CD4-positive, alpha-beta T cell (primary cell): Measurements from ENCODE around the gene TEX22. TPM values are rescaled to one million over a fixed set of nuclear protein-coding genes. Genes with fewer than 3 reads are reported as not detected.

Experiments used
- ATAC-seq: fragments of 200-7000 bp; cut with Tn5 transposase; one replicate; pipeline ENCODE4 v1.10.0; 2022; ENCODE audit warnings: mild to moderate bottlenecking; ENCODE audit not compliant: poor library complexity
- CTCF ChIA-PET: fragments of 350-600 bp; sonication (Branson Sonifier 250); formaldehyde crosslinking; loops from one replicate; lab custom pipeline; 2021; ENCODE audit warnings: antibody characterized with exemption, inconsistent platforms; lab: Charles Lee
- POLR2A ChIA-PET: fragments of 350-600 bp; sonication (Branson Sonifier 250); formaldehyde crosslinking; loops from one replicate; lab custom pipeline; 2021; ENCODE audit warnings: antibody characterized with exemption, inconsistent platforms; lab: Charles Lee
- DNase-seq, 14 experiments: peaks; one replicate each; pipeline ENCODE4 v3.0.0-alpha.2; 2013 to 2020; ENCODE audit warnings: mixed read lengths in 2 of 14
- H3K27ac ChIP-seq, 2 donors: one replicate each; pipeline versions ENCODE4 v1.5.1 to v1.7.0; 2013; ENCODE audit warnings: low read length in 2 of 2, low read depth in 1 of 2, mild to moderate bottlenecking in 1 of 2
- H3K27me3 ChIP-seq, 2 experiments: 1 replicate in 1 of 2; 2 replicates in 1 of 2; pipeline versions ENCODE4 v1.6.1 to v1.7.0; 2013; ENCODE audit warnings: low read length in 2 of 2, control low read depth in 1 of 2, mild to moderate bottlenecking in 1 of 2, moderate library complexity in 1 of 2; ENCODE audit not compliant: insufficient read depth in 2 of 2, control insufficient read depth in 1 of 2
- H3K36me3 ChIP-seq: one replicate; pipeline ENCODE4 v1.6.1; 2013; ENCODE audit warnings: low read length, control low read depth; ENCODE audit not compliant: insufficient read depth
- H3K4me1 ChIP-seq: one replicate; pipeline ENCODE4 v1.6.1; 2013; ENCODE audit warnings: low read length, control low read depth; ENCODE audit not compliant: insufficient read depth
- H3K4me3 ChIP-seq: one replicate; pipeline ENCODE4 v1.5.1; 2013; ENCODE audit warnings: mild to moderate bottlenecking, low read length, moderate library complexity
- H3K9me3 ChIP-seq, 2 experiments: 1 replicate in 1 of 2; 2 replicates in 1 of 2; pipeline versions ENCODE4 v1.6.1 to v1.7.0; 2013; ENCODE audit warnings: low read length in 2 of 2, mild to moderate bottlenecking in 2 of 2, control low read depth in 1 of 2, moderate library complexity in 1 of 2; ENCODE audit not compliant: control insufficient read depth in 1 of 2, insufficient read depth in 1 of 2
- H3K27ac Mint-ChIP-seq: one replicate; pipeline ENCODE4 v1.8.0; 2020; ENCODE audit warnings: mixed read lengths
- H3K27me3 Mint-ChIP-seq: one replicate; pipeline ENCODE4 v1.8.0; 2021; ENCODE audit warnings: mixed read lengths
- H3K36me3 Mint-ChIP-seq: one replicate; pipeline ENCODE4 v1.8.0; 2021; ENCODE audit warnings: low read depth, mixed read lengths
- H3K4me1 Mint-ChIP-seq: one replicate; pipeline ENCODE4 v1.8.0; 2021; ENCODE audit warnings: low read depth, mixed read lengths
- H3K4me3 Mint-ChIP-seq: one replicate; pipeline ENCODE4 v1.8.0; 2020; ENCODE audit warnings: mild to moderate bottlenecking, mixed read lengths
- H3K9me3 Mint-ChIP-seq: one replicate; pipeline ENCODE4 v1.8.0; 2020; ENCODE audit warnings: mixed read lengths
- intact Hi-C, 2 experiments: fragments of 100-400 bp; cut with DNase I in 1 of 2; cut with micrococcal nuclease in 1 of 2; formaldehyde crosslinking; loops; one replicate each; pipeline versions ENCODE4 v1.15.1 to v1.9.0; 2023 to 2025; cut with DNase I, micrococcal nuclease
- total RNA-seq, 174 experiments: library from RNA in 2 of 174; stranded (reverse) in 2 of 174; gene quantifications; one replicate each; pipeline ENCODE4 v1.2.3 and lab custom pipeline; 2021 to 2026
- TF ChIP-seq, protein P1 (sequence below): fragments of 200-600 bp; IDR thresholded peaks from one replicate; pipeline ENCODE4 v1.8.0; 2022; ENCODE audit warnings: antibody characterized with exemption, mild to moderate bottlenecking

Gene TEX22
- total RNA-seq, 2 experiments from 2014 or later = 1.3 to 2.8 TPM

DNA sequence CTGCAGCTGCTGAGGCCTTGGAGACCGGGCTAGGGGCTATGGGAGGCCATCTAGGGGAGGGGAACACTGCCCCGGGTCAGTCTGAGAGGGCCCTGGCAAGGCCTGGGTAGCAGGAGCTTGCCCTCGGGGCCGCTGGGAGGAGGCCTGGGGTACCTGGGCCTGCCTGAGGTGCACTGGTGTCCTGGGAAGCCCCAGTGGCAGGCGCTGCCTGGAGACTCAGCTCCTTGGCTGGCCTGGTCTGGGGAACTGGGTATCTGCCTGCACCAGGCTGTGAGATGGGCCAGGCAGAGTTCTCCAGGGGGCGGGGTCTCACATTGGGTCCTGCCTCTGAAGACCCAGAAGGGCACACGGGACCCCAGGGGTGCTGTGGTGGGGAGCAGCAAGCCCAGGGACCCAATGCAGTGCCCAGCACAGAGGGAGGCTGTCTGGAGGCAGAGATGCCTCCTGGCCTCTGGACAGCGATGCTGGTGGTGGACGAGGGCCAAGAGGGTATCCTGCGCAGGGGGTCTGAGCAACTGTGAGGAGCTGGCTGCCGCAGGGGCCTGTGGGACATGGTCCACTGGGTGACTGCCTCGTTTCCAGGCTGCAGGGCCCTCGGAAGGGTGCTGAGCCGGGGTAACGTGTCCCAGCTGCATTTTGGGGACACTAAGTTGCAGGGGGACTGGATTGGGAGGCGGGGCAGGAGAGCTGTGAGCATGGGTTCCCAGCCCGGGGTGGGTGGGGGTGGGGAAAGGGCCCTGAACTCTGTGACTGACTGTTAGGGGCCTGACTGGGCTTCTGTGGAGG, 13.8 kb downstream of the TEX22 start:
- Histone ChIP-seq H3K9me3 (peaks cover 0 to 8% of the 10 kb centered on the region in 2 experiments), H3K4me1 (peaks cover 26% of the 10 kb centered on the region), H3K36me3 (no peaks in the 10 kb centered on the region), H3K4me3 (no peak overlapping the region), H3K27me3 (peaks cover 23 to 30% of the 10 kb centered on the region in 2 experiments), H3K27ac (no peak overlapping the region)
- TF ChIP-seq, protein P1, sequence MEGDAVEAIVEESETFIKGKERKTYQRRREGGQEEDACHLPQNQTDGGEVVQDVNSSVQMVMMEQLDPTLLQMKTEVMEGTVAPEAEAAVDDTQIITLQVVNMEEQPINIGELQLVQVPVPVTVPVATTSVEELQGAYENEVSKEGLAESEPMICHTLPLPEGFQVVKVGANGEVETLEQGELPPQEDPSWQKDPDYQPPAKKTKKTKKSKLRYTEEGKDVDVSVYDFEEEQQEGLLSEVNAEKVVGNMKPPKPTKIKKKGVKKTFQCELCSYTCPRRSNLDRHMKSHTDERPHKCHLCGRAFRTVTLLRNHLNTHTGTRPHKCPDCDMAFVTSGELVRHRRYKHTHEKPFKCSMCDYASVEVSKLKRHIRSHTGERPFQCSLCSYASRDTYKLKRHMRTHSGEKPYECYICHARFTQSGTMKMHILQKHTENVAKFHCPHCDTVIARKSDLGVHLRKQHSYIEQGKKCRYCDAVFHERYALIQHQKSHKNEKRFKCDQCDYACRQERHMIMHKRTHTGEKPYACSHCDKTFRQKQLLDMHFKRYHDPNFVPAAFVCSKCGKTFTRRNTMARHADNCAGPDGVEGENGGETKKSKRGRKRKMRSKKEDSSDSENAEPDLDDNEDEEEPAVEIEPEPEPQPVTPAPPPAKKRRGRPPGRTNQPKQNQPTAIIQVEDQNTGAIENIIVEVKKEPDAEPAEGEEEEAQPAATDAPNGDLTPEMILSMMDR = no peak
- no peaks in the 10 kb centered on the region for H3K36me3 Mint-ChIP-seq
- CTCF ChIA-PET = interaction anchor here (1.0 kb wide), 1 partner anchor 69 kb away, joined by 4 read pairs; no protein-coding TSS in a partner anchor
- DNase-seq (no peak), ATAC-seq (no peak)
- no peaks in the 10 kb centered on the region for H3K9me3 Mint-ChIP-seq
- H3K27me3 Mint-ChIP-seq = peaks cover 11% of the 10 kb centered on the region
- peak overlapping the region; percentile 45 for H3K4me3 Mint-ChIP-seq
- H3K27ac Mint-ChIP-seq = no peak overlapping the region
- POLR2A ChIA-PET = interaction anchor here (1.6 kb wide), 1 partner anchor 78 kb away, joined by 4 read pairs; no protein-coding TSS in a partner anchor
- intact Hi-C loops = no loop called here
- peaks cover 18% of the 10 kb centered on the region for H3K4me1 Mint-ChIP-seq

DNA sequence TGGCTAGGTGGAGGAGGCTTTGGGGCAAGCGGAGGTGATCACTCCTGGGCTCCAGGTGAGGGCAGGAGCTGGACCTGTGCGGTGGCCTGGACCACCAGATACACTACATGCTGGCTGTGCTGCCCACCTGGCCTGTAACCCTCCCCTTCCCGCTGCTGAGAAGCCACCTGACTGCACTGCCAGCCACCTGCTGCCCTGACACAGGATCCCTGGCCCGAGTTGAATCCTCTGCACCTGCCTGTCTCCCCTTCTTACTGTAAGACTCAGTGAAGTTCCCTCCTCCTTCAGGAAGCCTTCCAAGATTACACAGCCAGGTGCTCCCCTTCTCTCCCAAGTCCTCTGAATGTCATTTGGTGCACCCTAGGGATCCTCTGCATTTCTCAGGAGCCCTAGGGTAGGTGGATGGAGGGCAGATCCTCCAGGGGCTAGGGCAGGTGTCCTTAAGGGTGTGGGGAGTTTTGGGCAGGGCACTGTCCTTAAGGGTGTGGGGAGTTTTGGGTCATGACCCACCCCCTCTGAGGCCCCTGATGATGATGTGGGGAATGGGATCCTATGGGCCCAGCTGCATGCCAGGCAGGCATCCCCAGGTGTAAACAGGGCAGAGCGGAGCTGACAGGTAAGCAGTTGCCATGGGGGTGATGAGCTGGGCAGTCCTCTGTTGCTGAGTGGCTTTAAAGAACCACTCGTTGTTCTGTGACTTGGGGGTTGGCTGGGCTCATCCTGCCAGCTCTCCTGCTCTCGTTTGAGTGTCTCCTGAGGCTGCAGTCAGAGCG, 14.6 kb downstream of the TEX22 start:
- no peak for ATAC-seq
- intact Hi-C loops = no loop called here
- DNase-seq = no peak
- TF ChIP-seq, protein P1 = no peak
- Histone ChIP-seq H3K9me3 (peaks cover 0 to 8% of the 10 kb centered on the region in 2 experiments), H3K36me3 (no peaks in the 10 kb centered on the region), H3K27ac (no peak overlapping the region), H3K4me3 (no peak overlapping the region), H3K4me1 (peaks cover 26% of the 10 kb centered on the region), H3K27me3 (peaks cover 23 to 30% of the 10 kb centered on the region in 2 experiments)
- POLR2A ChIA-PET = interaction anchor here (0.8 kb wide), 1 partner anchor 9 kb away, joined by 3 read pairs; no protein-coding TSS in a partner anchor
- no peak overlapping the region for H3K27ac Mint-ChIP-seq
- H3K27me3 Mint-ChIP-seq = peaks cover 11% of the 10 kb centered on the region
- CTCF ChIA-PET = interaction anchor here (1.2 to 1.4 kb wide), 2 partner anchors 68 to 77 kb away, joined by 3 to 4 read pairs; no protein-coding TSS in a partner anchor
- H3K4me3 Mint-ChIP-seq = peak overlapping the region; percentile 48
- H3K36me3 Mint-ChIP-seq = no peaks in the 10 kb centered on the region
- no peaks in the 10 kb centered on the region for H3K9me3 Mint-ChIP-seq
- H3K4me1 Mint-ChIP-seq = peaks cover 18% of the 10 kb centered on the region

DNA sequence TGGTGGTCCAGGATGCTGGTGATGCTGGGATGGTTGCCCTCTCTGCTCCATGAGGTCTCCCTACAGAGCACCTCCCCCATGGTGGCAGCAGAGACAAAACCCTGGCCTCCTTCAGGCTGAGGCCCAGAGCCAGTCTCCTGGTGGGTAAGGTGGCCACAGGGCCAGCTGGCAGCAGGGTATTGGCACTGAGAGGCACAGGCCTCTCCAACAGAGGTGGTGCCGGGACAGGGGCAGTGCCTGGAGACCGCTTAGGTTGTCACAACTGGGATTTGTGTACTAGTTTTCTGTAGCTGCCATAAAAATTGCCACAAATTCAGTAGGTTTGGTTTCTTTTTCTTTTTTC, 15.2 kb downstream of the TEX22 start:
- Histone ChIP-seq H3K36me3 (no peaks in the 10 kb centered on the region), H3K4me3 (no peak overlapping the region), H3K27ac (no peak overlapping the region), H3K9me3 (peaks cover 0 to 8% of the 10 kb centered on the region in 2 experiments), H3K4me1 (peaks cover 26% of the 10 kb centered on the region), H3K27me3 (peaks cover 23 to 30% of the 10 kb centered on the region in 2 experiments)
- DNase-seq (no peak), ATAC-seq (no peak)
- Mint-ChIP-seq H3K36me3 (no peaks in the 10 kb centered on the region), H3K4me3 (no peak overlapping the region), H3K9me3 (no peaks in the 10 kb centered on the region), H3K4me1 (peaks cover 18% of the 10 kb centered on the region), H3K27ac (no peak overlapping the region), H3K27me3 (peaks cover 11% of the 10 kb centered on the region)
- ChIA-PET POLR2A (interaction anchor here (0.8 kb wide), 1 partner anchor 10 kb away, joined by 3 read pairs; no protein-coding TSS in a partner anchor), CTCF (interaction anchor here (1.2 to 1.4 kb wide), 2 partner anchors 67 to 76 kb away, joined by 3 to 4 read pairs; no protein-coding TSS in a partner anchor)
- intact Hi-C loops = no loop called here
- TF ChIP-seq, protein P1 = no peak
